GM21423 (cell line): Measurements from ENCODE around the gene CCDC24.

Experiments
- ATAC-seq: cut with Tn5 transposase; IDR thresholded peaks from one replicate; pipeline ENCODE4 v1.9.1; 2021; ENCODE audit warnings: mild to moderate bottlenecking, moderate library complexity; ENCODE audit not compliant: unreplicated experiment

Gene CCDC24

DNA sequence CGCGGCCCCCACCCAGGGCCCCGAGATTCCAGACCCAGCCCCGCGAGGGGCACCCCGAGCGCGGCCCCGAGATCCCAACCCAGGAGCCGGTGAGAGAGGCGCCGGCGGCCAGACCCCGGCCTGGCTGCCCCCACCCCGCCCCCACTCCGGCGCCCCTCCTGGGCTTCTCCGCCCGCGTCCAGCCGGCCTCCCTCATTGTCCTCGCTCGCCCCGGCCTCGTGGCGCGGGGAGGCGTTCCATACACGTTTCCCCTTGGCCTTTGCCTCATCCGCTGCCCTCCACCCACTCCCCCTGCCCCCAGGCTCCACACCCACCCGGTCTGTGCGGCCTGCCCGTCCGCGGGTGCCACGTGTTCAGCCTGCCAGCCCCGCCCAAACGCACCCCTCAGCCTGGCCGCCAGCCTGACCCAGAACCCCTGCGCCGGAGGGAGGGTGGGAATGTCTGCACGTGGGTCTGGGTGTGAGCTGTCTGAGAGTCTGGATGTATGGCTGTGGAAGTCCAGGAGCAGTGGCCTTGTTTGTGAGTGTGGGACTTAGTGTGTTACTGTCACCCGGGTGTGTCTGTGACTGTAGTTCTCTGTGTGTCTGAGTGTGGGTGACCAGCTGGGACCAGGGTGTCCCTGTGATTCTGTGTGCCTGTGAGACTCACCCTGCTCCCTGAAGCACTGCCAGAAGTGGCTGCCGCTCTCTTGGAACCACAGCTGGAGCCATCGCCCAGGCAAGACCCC is 11.7 kb upstream of the CCDC24 start:
- no peak for ATAC-seq

DNA sequence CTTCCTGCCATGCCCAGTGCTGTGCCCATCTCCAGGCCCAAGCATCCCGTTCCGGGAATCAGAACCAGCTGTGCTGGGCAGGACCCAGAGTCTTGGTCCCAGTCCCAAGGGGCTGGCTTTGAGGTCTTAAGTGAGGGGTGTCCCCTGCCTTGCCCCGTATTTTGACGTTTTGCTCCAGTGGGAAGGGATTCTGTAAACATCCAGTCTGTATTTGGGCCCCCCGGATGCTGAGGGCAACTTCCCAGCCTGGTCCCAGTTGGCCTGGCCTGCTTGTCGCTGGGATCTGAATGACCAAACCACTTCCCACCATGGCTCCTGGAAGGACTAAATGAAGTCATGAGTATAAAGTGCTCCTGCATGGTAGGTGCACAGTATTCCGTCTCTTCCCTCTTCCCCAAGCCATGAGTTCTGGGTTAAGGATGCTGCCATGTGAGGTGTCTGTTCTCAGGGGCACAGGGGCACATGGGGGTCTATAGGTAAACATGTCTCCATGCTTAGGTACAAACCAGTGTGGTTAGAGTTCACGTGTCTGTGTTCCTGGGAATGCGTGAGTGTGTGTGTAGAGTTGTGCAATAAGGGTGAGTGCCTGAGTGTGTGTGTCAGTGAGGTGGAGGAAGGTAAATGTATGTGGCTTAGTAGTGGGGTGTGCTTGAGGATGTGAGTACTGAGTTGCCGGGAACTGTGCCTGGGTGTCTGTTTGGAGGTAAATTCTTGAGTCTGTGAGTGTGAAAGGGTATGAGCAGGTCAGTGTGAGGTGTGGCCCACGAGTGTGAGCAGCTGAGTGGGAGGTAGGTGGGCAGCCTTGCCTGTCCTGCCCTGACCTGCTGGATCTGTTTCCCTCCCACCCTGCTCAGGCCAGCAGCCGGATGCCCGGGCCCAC is 10.9 kb upstream of the CCDC24 start:
- ATAC-seq, result no peak

GRCh38 chr1:43981135-43981491 is 10.3 kb upstream of the CCDC24 start:
- no peak for ATAC-seq

- ATAC-seq, result no peak
Measured at GRCh38 chr1:43981636-43982035, 9.8 kb upstream of the CCDC24 start.

GRCh38 chr1:43982241-43982640 is 9.2 kb upstream of the CCDC24 start:
- ATAC-seq, result no peak

DNA sequence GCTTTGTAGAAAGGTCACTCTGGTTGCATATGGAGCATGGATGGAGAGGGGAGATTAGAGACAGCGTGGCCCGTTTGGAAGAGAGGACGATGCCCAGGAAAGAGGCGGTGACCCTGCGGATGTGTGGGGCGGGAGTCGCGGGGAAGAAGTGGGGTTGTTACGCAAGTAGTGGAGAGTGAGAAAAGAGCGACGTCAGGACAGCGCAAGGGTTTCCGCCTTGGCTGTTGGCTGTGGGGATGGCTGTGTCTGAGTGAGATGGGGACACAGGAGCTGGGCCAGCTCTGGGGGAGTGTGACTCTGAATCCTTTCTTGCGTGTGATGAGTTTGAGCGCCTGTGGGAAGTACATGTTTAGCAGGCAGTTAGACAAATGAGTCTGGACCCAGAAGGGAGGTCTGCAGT is 8.6 kb upstream of the CCDC24 start:
- ATAC-seq, result no peak

DNA sequence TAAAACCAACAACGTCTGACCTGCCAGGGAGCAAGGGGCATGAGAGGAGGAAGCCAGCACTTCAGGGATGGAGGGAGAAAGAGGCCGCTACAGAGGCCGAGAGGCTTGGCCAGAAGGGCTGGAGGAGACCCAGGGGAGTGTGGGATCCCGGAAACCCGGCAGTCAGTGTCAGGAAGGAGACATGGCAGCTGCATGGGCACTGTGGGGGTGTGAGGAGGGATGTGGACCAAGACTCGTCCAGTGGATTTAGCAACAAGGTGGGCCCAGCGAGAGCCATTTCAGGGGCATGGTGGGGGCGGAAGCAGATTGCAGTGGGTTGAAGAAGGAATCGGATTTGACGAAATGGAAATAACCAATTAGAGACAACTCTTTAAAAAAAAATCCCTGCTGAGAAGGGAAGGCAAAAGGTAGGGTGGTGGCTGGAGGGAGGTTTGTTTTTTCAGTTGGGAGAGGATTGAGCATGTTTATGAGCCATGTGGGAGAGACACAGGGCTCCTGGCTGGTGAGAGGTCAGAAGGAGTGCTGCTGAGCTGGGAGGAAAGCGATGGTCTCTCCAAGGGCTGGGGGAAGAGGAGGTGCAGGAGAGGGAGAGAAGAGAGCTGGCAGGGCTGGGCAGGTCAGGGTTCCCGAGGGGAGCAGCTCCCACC is 8.0 kb upstream of the CCDC24 start:
- no peak for ATAC-seq

DNA sequence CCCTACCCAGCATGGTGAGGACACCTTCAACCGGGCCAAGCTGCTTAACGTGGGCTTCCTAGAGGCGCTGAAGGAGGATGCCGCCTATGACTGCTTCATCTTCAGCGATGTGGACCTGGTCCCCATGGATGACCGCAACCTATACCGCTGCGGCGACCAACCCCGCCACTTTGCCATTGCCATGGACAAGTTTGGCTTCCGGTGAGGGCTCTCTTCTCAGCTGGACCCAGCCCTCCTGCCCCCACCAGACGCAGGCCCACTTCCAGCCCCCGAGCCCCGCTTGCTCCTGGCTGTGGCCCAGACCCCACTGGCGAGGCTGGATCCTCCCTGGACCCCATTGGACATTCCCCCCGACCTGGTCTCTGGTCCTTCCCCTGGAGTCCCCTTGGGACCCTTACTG is 6.5 kb upstream of the CCDC24 start:
- ATAC-seq, result no peak

GRCh38 chr1:43985984-43986595 is 5.3 kb upstream of the CCDC24 start:
- ATAC-seq, result no peak

GRCh38 chr1:43986712-43987111 is 4.7 kb upstream of the CCDC24 start:
- ATAC-seq, result no peak

DNA sequence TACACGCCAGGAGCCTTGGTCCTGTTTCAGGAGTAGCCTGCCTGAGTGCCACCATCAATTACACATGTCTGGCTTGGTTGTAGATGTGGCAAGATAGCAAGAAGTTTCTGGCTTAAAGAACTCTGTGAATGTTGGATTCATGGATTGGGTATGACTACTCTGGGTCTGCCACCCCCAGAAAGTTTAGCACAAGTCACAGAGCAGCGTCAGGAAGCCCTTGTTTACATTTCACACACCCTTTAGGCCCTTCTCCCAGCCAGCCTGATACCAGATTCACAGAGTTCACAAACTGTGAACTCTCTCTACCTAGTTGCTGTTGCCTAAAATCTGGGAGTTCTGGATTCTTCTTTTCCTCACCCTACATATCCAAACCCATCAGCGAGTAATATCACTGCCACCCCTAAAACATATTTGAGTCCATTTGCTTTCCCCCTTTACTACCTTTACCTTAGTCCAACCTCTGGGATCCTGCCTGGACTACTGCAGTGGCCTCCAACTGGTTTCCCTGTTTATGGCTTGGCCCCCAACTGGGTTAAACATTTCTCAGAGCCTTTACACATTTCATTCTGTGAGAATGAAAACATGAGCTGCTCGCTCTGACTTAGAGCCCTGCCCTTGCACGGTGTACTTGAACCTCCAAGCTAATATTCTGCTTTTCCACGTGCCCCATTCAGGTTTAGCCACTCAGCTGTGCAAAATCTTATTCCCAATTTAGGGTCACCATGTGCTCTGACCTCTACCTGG is 4.1 kb upstream of the CCDC24 start:
- no peak for ATAC-seq

DNA sequence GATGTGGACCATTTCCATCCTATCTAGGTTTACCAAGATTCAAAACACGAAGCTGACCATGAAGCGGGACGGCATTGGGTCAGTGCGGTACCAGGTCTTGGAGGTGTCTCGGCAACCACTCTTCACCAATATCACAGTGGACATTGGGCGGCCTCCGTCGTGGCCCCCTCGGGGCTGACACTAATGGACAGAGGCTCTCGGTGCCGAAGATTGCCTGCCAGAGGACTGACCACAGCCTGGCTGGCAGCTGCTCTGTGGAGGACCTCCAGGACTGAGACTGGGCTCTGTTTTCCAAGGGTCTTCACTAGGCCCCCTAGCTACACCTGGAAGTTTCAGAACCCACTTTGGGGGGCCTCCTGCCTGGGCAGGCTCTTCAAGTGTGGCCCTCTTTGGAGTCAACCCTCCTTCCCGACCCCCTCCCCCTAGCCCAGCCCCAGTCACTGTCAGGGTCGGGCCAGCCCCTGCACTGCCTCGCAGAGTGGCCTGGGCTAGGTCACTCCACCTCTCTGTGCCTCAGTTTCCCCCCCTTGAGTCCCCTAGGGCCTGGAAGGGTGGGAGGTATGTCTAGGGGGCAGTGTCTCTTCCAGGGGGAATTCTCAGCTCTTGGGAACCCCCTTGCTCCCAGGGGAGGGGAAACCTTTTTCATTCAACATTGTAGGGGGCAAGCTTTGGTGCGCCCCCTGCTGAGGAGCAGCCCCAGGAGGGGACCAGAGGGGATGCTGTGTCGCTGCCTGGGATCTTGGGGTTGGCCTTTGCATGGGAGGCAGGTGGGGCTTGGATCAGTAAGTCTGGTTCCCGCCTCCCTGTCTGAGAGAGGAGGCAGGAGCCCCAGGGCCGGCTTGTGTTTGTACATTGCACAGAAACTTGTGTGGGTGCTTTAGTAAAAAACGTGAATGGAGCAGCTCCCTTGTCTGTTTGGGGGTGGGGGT is 864 bp upstream of the CCDC24 start:
- no peak for ATAC-seq

GRCh38 chr1:43991200-43991475 is 261 bp upstream of the CCDC24 start:
- ATAC-seq, result no peak

DNA sequence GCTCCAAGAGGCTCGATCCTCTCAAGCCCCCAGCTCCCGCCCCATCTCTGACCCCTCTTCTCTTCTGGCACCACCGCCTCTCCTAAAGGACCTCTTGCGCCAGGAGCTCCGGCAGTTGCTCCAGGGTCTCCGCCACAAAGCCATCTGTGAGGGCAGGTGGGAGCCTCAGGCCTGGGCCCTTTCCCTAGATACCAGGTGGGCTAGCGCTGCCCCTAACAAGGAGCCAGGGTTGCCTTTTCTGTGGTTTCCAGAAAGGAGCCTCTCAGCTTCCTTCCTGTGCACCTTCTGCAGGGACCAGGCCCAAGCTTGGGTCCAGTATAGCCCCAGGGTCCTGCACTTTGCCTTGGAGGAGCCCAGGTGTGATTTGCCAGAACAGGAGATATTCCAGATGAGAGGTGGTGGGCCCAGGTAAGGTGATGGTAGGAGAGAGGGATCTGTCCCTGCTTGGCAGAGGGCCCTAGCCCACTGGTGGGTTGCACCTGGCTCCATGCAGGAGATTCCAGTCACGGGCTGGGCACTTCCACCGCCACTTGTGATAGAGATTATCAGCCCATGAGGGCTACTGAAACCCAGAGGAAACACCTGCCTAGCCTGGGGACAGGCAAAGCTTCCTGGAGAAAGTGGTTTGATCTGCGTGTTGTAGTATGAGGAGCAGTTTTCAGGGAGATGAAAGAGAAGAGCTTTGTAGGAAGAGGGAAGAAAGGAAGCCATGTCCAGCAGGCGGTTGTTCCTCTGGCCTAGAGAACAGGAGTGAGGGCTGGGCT is 1.0 kb downstream of the CCDC24 start:
- ATAC-seq, result no peak

GRCh38 chr1:43993206-43993914 is 2.0 kb downstream of the CCDC24 start:
- ATAC-seq, result no peak

GRCh38 chr1:43994071-43994470 is 2.7 kb downstream of the CCDC24 start:
- ATAC-seq, result no peak

- ATAC-seq, result no peak
Measured at GRCh38 chr1:43994794-43995790, 3.7 kb downstream of the CCDC24 start.
